SK-N-SH (cell line): ENCODE results near the gene TSACC. TPM values are rescaled to one million over a fixed set of nuclear protein-coding genes. Genes with fewer than 3 reads are reported as not detected.

Experiments used
- CTCF ChIA-PET: fragments of 300-600, 350-600 bp; formaldehyde crosslinking; extraction: SDS; loops from one replicate; lab custom pipeline; 2021; lab: Yijun Ruan, JAX
- POLR2A ChIA-PET: fragments of 350-600 bp; sonication (Branson Sonifier 250); formaldehyde crosslinking; extraction: SDS; loops from one replicate; lab custom pipeline; 2020; ENCODE audit warnings: antibody characterized with exemption, inconsistent platforms; lab: Yijun Ruan, JAX
- DNase-seq: peaks from one replicate; pipeline ENCODE4 v3.0.0; 2012
- H2AFZ ChIP-seq: fragments of 200-600 bp; sonication (generic); 2 replicates; pipeline ENCODE4 v1.8.1; 2016; ENCODE audit warnings: antibody characterized with exemption, mild to moderate bottlenecking, low read depth
- H3F3A ChIP-seq: fragments of 200-600 bp; sonication (generic); replicated peaks from 2 replicates; pipeline ENCODE3; 2016; ENCODE audit warnings: antibody characterized with exemption, mild to moderate bottlenecking; ENCODE audit not compliant: insufficient read depth
- H3K27ac ChIP-seq, 2 experiments: fragments of 200-500 bp in 1 of 2; fragments of 200-600 bp in 1 of 2; sonication (Bioruptor generic) in 1 of 2; sonication (generic), shearing (Covaris generic) in 1 of 2; 2 replicates each; pipeline versions ENCODE4 v1.5.1 to v1.6.1; 2014 to 2016; ENCODE audit warnings: low read depth in 2 of 2, inconsistent platforms in 1 of 2, low read length in 1 of 2, mild to moderate bottlenecking in 1 of 2, mixed read lengths in 1 of 2
- H3K27me3 ChIP-seq: fragments of 200-600 bp; sonication (generic), shearing (Covaris generic); 2 replicates; pipeline ENCODE4 v1.6.1; 2016; ENCODE audit warnings: mixed run types; ENCODE audit not compliant: insufficient read depth
- H3K36me3 ChIP-seq, 2 experiments: fragments of 200-500 bp in 1 of 2; fragments of 200-600 bp in 1 of 2; sonication (Bioruptor generic) in 1 of 2; sonication (generic) in 1 of 2; replicated peaks in 1 of 2; 2 replicates each; pipeline versions ENCODE3 to v1.5.1; 2014 to 2016; ENCODE audit warnings: low read length in 1 of 2, mild to moderate bottlenecking in 1 of 2; ENCODE audit not compliant: insufficient read depth in 2 of 2, control insufficient read depth in 1 of 2
- H3K4me1 ChIP-seq, 2 experiments: fragments of 200-500 bp in 1 of 2; fragments of 200-600 bp in 1 of 2; sonication (Bioruptor generic) in 1 of 2; sonication (generic), shearing (Covaris generic) in 1 of 2; 2 replicates each; pipeline versions ENCODE4 v1.5.1 to v1.6.1; 2014 to 2016; ENCODE audit warnings: low read depth in 1 of 2, low read length in 1 of 2, mixed run types in 1 of 2; ENCODE audit not compliant: insufficient read depth in 2 of 2, control insufficient read depth in 1 of 2
- H3K4me2 ChIP-seq: fragments of 200-600 bp; sonication (generic), shearing (Covaris generic); 2 replicates; pipeline ENCODE4 v1.6.1; 2017; ENCODE audit warnings: mixed run types
- H3K4me3 ChIP-seq, 2 experiments: fragments of 200-500 bp in 1 of 2; fragments of 200-600 bp in 1 of 2; sonication (Bioruptor generic) in 1 of 2; sonication (generic), shearing (Covaris generic) in 1 of 2; 2 replicates each; pipeline versions ENCODE4 v1.5.1 to v1.8.1; 2014 to 2016; ENCODE audit warnings: low read depth in 2 of 2, inconsistent platforms in 1 of 2, low read length in 1 of 2, mild to moderate bottlenecking in 1 of 2, mixed read lengths in 1 of 2, moderate library complexity in 1 of 2
- H3K79me2 ChIP-seq: fragments of 200-600 bp; sonication (generic); 2 replicates; pipeline ENCODE4 v1.8.1; 2017; ENCODE audit warnings: mild to moderate bottlenecking; ENCODE audit not compliant: insufficient read depth
- H3K9ac ChIP-seq: fragments of 200-600 bp; sonication (generic); 2 replicates; pipeline ENCODE4 v1.6.1; 2017; ENCODE audit warnings: mixed run types
- H3K9me2 ChIP-seq: fragments of 200-600 bp; sonication (generic); 2 replicates; pipeline ENCODE4 v1.6.1; 2017; ENCODE audit warnings: mixed run types
- H3K9me3 ChIP-seq: fragments of 200-600 bp; sonication (generic); 2 replicates; pipeline ENCODE4 v1.6.1; 2017; ENCODE audit warnings: mixed run types, mild to moderate bottlenecking, moderate library complexity
- H4K20me1 ChIP-seq: fragments of 200-600 bp; sonication (generic); 2 replicates; pipeline ENCODE4 v1.6.1; 2017; ENCODE audit warnings: mild to moderate bottlenecking, mixed run types; ENCODE audit not compliant: insufficient read depth
- CHD2 ChIP-seq: fragments of 150-350 bp; IDR thresholded peaks from 2 replicates; pipeline ENCODE4 v1.6.1; 2018; ENCODE audit warnings: low read length; ENCODE audit not compliant: partially characterized antibody
- EZH2phosphoT487 ChIP-seq: fragments of 200-600 bp; sonication (generic); IDR thresholded peaks from 2 replicates; pipeline ENCODE4 v1.6.1; 2017; ENCODE audit warnings: low read depth, mixed run types, mild to moderate bottlenecking, antibody characterized with exemption, moderate library complexity, borderline replicate concordance
- FOSL2 ChIP-seq: IDR thresholded peaks from 2 replicates; pipeline ENCODE4 v1.4.0; 2012; ENCODE audit warnings: low read depth, mild to moderate bottlenecking, moderate library complexity, borderline replicate concordance
- FOXJ3 ChIP-seq: sonication (generic); formaldehyde crosslinking; IDR thresholded peaks from 2 replicates; pipeline ENCODE4 v1.5.1; 2020; ENCODE audit warnings: mild to moderate bottlenecking, missing genetic modification reagents
- FOXM1 ChIP-seq: IDR thresholded peaks from 2 replicates; pipeline ENCODE4 v1.4.0; 2012; ENCODE audit warnings: low read depth, mild to moderate bottlenecking
- GABPA ChIP-seq: IDR thresholded peaks from 2 replicates; pipeline ENCODE4 v1.4.0; 2012; ENCODE audit warnings: low read depth, mild to moderate bottlenecking
- GATA2 ChIP-seq: sonication (generic); formaldehyde crosslinking; IDR thresholded peaks from 2 replicates; pipeline ENCODE4 v1.5.0; 2020; ENCODE audit warnings: mild to moderate bottlenecking, missing genetic modification reagents
- JUND ChIP-seq: IDR thresholded peaks from 2 replicates; pipeline ENCODE4 v1.4.0; 2012
- MEF2A ChIP-seq: IDR thresholded peaks from 2 replicates; pipeline ENCODE4 v1.4.0; 2012; ENCODE audit warnings: low read depth, borderline replicate concordance
- MXI1 ChIP-seq: IDR thresholded peaks from 2 replicates; pipeline ENCODE4 v1.6.1; 2012; ENCODE audit warnings: mild to moderate bottlenecking, low read depth, low read length, improper control_type of control experiment
- NFIC ChIP-seq: IDR thresholded peaks from 2 replicates; pipeline ENCODE4 v1.4.0; 2012; ENCODE audit warnings: borderline replicate concordance
- NRF1 ChIP-seq: IDR thresholded peaks from 2 replicates; pipeline ENCODE4 v1.6.1; 2012; ENCODE audit warnings: low read depth, mild to moderate bottlenecking, low read length
- POLR2AphosphoS5 ChIP-seq: IDR thresholded peaks from 2 replicates; pipeline ENCODE4 v1.6.1; 2012; ENCODE audit warnings: low read depth, low read length
- RAD21 ChIP-seq: IDR thresholded peaks from 2 replicates; pipeline ENCODE4 v1.6.1; 2012; ENCODE audit warnings: mild to moderate bottlenecking, low read length
- RCOR1 ChIP-seq: fragments of 150-350 bp; IDR thresholded peaks from 2 replicates; pipeline ENCODE4 v1.6.1; 2017; ENCODE audit warnings: antibody characterized with exemption, low read length
- RFX5 ChIP-seq: IDR thresholded peaks from 2 replicates; pipeline ENCODE4 v1.6.1; 2012; ENCODE audit warnings: mild to moderate bottlenecking, improper control_type of control experiment, low read length
- SIN3A ChIP-seq: IDR thresholded peaks from 2 replicates; pipeline ENCODE4 v1.6.1; 2012; ENCODE audit warnings: low read depth, mild to moderate bottlenecking, low read length, moderate library complexity, borderline replicate concordance
- TAF1 ChIP-seq: IDR thresholded peaks from 2 replicates; pipeline ENCODE4 v1.6.1; 2012; ENCODE audit warnings: low read depth, mild to moderate bottlenecking, low read length, moderate library complexity, borderline replicate concordance
- TCF12 ChIP-seq: IDR thresholded peaks from 2 replicates; pipeline ENCODE4 v1.4.0; 2012
- whole genome bisulfite sequencing: methylation state at CpG from one replicate; pipeline ENCODE4 v1.1.6; 2017; ENCODE audit warnings: low lambda C conversion rate; 5-methylcytosine and 5-hydroxymethylcytosine counted together
- polyA plus RNA-seq, 3 experiments: library from polyadenylated mRNA; depleted of rRNA; stranded (reverse); fragments of >200 nt; gene quantifications; 2 replicates each; pipeline ENCODE4 v1.2.3, GENCODE V29; 2012
- TF ChIP-seq, protein P1 (sequence below): IDR thresholded peaks from 2 replicates; pipeline ENCODE4 v1.4.0; 2012; ENCODE audit warnings: low read depth
- TF ChIP-seq, protein P2 (sequence below): IDR thresholded peaks from 2 replicates; pipeline ENCODE4; 2012
- TF ChIP-seq, protein P3 (sequence below): fragments of 200-600 bp; sonication (generic); IDR thresholded peaks from 2 replicates; pipeline ENCODE4 v1.6.1; 2017; ENCODE audit warnings: antibody characterized with exemption, mild to moderate bottlenecking, moderate library complexity

The TSACC gene
- polyA plus RNA-seq, 1 of the 3 experiments (the other 2 are of a cell fraction): 1.5 TPM

DNA sequence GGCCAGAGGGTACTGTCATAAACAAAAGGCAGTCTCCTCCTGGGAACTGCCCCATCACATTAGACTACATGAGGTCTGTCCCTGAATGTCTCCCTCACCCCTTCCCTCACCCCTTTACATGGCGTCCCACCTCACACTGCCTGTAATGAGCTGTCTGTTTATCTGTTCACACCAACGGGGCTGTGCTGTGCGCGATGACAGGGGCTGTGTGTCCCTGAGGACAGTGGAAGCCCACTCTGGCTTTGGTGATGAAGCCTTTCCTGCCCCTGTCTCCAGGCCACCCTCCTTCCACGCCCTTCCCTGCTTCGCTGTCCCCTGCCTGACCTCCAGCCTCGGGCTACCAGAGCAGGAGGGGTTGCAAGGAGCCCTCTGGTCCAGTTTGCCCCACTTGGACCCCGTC lies 53.4 kb downstream of the TSACC start:
- WGBS: 83% methylated on average over 7 of the region's 8 CpGs
- Histone ChIP-seq H3K79me2 (no peaks in the 10 kb centered on the region), H3K9ac (no peak overlapping the region), H4K20me1 (no peaks in the 10 kb centered on the region), H3K4me2 (no peak overlapping the region), H3K9me2 (no peaks in the 10 kb centered on the region), H2AFZ (no peak overlapping the region), H3K9me3 (no peaks in the 10 kb centered on the region), H3F3A (no peaks in the 10 kb centered on the region), H3K4me1 (peaks cover 0 to 6% of the 10 kb centered on the region in 2 experiments; a peak in 1 of 4 replicates), H3K27me3 (no peaks in the 10 kb centered on the region; the same call in 1 of the 2 replicates), H3K27ac (no peak overlapping the region), H3K36me3 (no peaks in the 10 kb centered on the region), H3K4me3 (no peak overlapping the region)
- ChIA-PET CTCF (interaction anchor here (1.2 to 5.7 kb wide), 3 partner anchors 10 to 54 kb away, joined by 3 to 47 read pairs (median 4); no protein-coding TSS in a partner anchor), POLR2A (no interaction called here)
- TF ChIP-seq FOXM1 (no peak), FOXJ3 (CRISPR knock-in tag) (no peak), FOSL2 (no peak), RFX5 (no peak), JUND (no peak), NFIC (no peak), MXI1 (no peak), GATA2 (CRISPR knock-in tag) (no peak), MEF2A (no peak), EZH2phosphoT487 (no peak), CHD2 (no peak), RAD21 (no peak)
- DNase-seq: no peak

DNA sequence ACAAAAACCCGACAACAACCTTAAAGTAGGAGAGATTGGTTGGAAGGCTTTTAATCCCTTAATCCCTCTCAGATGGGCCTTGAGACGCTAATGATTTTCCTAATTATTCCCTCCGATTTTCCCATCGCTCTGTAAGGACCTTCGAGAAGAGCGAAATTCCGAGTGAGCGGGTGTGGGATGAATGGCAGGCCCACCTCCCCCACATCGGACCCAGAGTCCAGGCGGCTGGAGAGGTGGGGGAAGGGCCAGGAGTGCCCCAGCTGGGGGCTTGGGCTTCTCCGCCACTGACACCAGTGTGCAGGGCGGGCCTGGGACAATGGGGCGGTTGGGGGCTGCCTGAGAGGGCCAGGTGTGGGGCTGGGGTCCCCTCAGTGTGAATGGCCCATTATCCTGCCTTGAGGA lies 54.1 kb downstream of the TSACC start:
- Histone ChIP-seq H3K9me2 (no peaks in the 10 kb centered on the region), H4K20me1 (no peaks in the 10 kb centered on the region), H3K4me2 (no peak overlapping the region), H3K4me3 (no peak overlapping the region), H3K4me1 (peaks cover 0 to 6% of the 10 kb centered on the region in 2 experiments; a peak in 1 of 4 replicates), H3F3A (no peaks in the 10 kb centered on the region), H3K27ac (no peak overlapping the region), H3K27me3 (no peaks in the 10 kb centered on the region; the same call in 1 of the 2 replicates), H3K9ac (no peak overlapping the region), H2AFZ (no peak overlapping the region), H3K9me3 (no peaks in the 10 kb centered on the region), H3K79me2 (no peaks in the 10 kb centered on the region), H3K36me3 (no peaks in the 10 kb centered on the region)
- TF ChIP-seq CHD2 (no peak), TCF12 (no peak), TAF1 (no peak), GATA2 (CRISPR knock-in tag) (no peak)
- POLR2A ChIA-PET: no interaction called here
- CTCF ChIA-PET: interaction anchor here (1.2 to 5.7 kb wide), 2 partner anchors 9 to 53 kb away, joined by 4 to 47 read pairs; no protein-coding TSS in a partner anchor
- WGBS: 90% methylated on average over 9 of the region's 13 CpGs
- no peak for DNase-seq

DNA sequence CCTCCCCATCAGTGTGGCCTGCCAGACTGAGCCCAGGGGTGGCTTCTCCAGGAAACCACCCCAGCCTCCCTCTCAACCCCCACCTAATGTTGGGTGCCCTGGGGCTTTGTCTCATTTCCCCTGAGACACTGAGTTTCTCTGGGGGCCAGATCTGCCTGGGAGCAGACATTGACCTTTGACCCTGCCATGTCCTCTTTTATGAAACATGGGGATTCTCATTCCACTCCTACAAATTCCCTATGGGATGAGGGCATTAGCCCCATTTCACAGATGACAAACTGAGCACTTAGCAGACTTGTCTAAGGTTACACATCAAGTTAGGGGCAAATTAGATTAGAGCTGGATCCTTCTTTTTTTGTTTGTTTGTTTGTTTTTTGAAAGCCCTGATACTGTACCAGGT lies 54.8 kb downstream of the TSACC start:
- Histone ChIP-seq H3K36me3 (no peaks in the 10 kb centered on the region), H3K4me3 (no peak overlapping the region), H3F3A (no peaks in the 10 kb centered on the region), H3K4me2 (no peak overlapping the region), H3K9ac (no peak overlapping the region), H2AFZ (no peak overlapping the region), H3K27ac (no peak overlapping the region), H3K4me1 (peaks cover 0 to 6% of the 10 kb centered on the region in 2 experiments; a peak in 1 of 4 replicates), H3K9me2 (no peaks in the 10 kb centered on the region), H3K9me3 (no peaks in the 10 kb centered on the region), H3K27me3 (no peaks in the 10 kb centered on the region; the same call in 1 of the 2 replicates), H3K79me2 (no peaks in the 10 kb centered on the region), H4K20me1 (no peaks in the 10 kb centered on the region)
- POLR2A ChIA-PET: interaction anchor here (0.7 kb wide), 1 partner anchor 29 kb away, joined by 3 read pairs; no protein-coding TSS in a partner anchor
- no peak for DNase-seq
- CTCF ChIA-PET: interaction anchor here (0.9 to 6.3 kb wide), 5 partner anchors 8 to 53 kb away, joined by 3 to 63 read pairs (median 4); no protein-coding TSS in a partner anchor
- TF ChIP-seq POLR2AphosphoS5: no peak
- no peak for TF ChIP-seq GABPA
- TF ChIP-seq NRF1: no peak
- TF ChIP-seq EZH2phosphoT487: no peak
- TF ChIP-seq, protein P1, sequence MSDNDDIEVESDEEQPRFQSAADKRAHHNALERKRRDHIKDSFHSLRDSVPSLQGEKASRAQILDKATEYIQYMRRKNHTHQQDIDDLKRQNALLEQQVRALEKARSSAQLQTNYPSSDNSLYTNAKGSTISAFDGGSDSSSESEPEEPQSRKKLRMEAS: no peak
- TF ChIP-seq, protein P2, sequence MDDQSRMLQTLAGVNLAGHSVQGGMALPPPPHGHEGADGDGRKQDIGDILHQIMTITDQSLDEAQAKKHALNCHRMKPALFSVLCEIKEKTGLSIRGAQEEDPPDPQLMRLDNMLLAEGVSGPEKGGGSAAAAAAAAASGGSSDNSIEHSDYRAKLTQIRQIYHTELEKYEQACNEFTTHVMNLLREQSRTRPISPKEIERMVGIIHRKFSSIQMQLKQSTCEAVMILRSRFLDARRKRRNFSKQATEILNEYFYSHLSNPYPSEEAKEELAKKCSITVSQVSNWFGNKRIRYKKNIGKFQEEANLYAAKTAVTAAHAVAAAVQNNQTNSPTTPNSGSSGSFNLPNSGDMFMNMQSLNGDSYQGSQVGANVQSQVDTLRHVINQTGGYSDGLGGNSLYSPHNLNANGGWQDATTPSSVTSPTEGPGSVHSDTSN: no peak
- TF ChIP-seq SIN3A: no peak
- no peak for TF ChIP-seq TAF1
- no peak for TF ChIP-seq RFX5
- TF ChIP-seq FOXJ3 (CRISPR knock-in tag): no peak
- no peak for TF ChIP-seq FOSL2
- TF ChIP-seq, protein P3, sequence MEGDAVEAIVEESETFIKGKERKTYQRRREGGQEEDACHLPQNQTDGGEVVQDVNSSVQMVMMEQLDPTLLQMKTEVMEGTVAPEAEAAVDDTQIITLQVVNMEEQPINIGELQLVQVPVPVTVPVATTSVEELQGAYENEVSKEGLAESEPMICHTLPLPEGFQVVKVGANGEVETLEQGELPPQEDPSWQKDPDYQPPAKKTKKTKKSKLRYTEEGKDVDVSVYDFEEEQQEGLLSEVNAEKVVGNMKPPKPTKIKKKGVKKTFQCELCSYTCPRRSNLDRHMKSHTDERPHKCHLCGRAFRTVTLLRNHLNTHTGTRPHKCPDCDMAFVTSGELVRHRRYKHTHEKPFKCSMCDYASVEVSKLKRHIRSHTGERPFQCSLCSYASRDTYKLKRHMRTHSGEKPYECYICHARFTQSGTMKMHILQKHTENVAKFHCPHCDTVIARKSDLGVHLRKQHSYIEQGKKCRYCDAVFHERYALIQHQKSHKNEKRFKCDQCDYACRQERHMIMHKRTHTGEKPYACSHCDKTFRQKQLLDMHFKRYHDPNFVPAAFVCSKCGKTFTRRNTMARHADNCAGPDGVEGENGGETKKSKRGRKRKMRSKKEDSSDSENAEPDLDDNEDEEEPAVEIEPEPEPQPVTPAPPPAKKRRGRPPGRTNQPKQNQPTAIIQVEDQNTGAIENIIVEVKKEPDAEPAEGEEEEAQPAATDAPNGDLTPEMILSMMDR: no peak
- no peak for TF ChIP-seq RCOR1
